Skeletal muscle tissue (tissue), 4 donors: ENCODE data around the gene STIM1. TPM values are rescaled to one million over a fixed set of nuclear protein-coding genes. Genes with fewer than 3 reads are reported as not detected.

ENCODE experiments used
- H3K27ac ChIP-seq: one replicate; pipeline ENCODE4 v1.7.0; 2013; ENCODE audit warnings: mild to moderate bottlenecking, low read depth, low read length, inconsistent platforms
- H3K27me3 ChIP-seq, 3 donors: one replicate each; pipeline ENCODE4 v1.7.0; 2013; ENCODE audit warnings: low read length in 3 of 3; ENCODE audit not compliant: control insufficient read depth in 3 of 3, insufficient read depth in 3 of 3
- H3K36me3 ChIP-seq, 3 donors: one replicate each; pipeline ENCODE4 v1.7.0; 2013; ENCODE audit warnings: low read length in 3 of 3; ENCODE audit not compliant: control insufficient read depth in 3 of 3, insufficient read depth in 3 of 3
- H3K4me1 ChIP-seq, 3 donors: one replicate each; pipeline ENCODE4 v1.7.0; 2013; ENCODE audit warnings: low read length in 3 of 3, mild to moderate bottlenecking in 3 of 3; ENCODE audit not compliant: control insufficient read depth in 3 of 3, insufficient read depth in 3 of 3
- H3K4me3 ChIP-seq, 3 donors: one replicate each; pipeline ENCODE4 v1.7.0; 2013; ENCODE audit warnings: low read length in 3 of 3
- H3K9ac ChIP-seq, 3 donors: one replicate each; pipeline ENCODE4 v1.7.0; 2013; ENCODE audit warnings: low read length in 3 of 3, mild to moderate bottlenecking in 3 of 3, moderate library complexity in 2 of 3, low read depth in 1 of 3
- H3K9me3 ChIP-seq, 3 donors: one replicate each; pipeline ENCODE4 v1.7.0; 2013; ENCODE audit warnings: low read length in 3 of 3; ENCODE audit not compliant: control insufficient read depth in 3 of 3
- total RNA-seq: library from RNA; depleted of rRNA; stranded (reverse); fragments of >200 nt; gene quantifications from one replicate; pipeline ENCODE4 v1.2.3, GENCODE V29; 2014
- donor health status: Osteomylitis.

The STIM1 gene
- total RNA-seq, 1 donor from 2014 or later, result 54.8 TPM

GRCh38 chr11:4093519-4094347 is 238.3 kb downstream of the STIM1 start:
- Histone ChIP-seq H3K9ac (peak overlapping the region; percentile 92 to 94 (median 93)), H3K4me1 (peaks cover 8 to 18% (median 12%) of the 10 kb centered on the region in 3 donors), H3K36me3 (peaks cover 17 to 31% (median 22%) of the 10 kb centered on the region in 3 donors), H3K4me3 (peak overlapping the region; percentile 90 to 94 (median 92)), H3K27ac (peak overlapping the region; percentile 91), H3K9me3 (no peaks in the 10 kb centered on the region), H3K27me3 (no peaks in the 10 kb centered on the region)

- H3K36me3 ChIP-seq, result peaks cover 17 to 25% (median 21%) of the 10 kb centered on the region in 3 donors
- H3K27ac ChIP-seq, result peak within 1 kb of the TSS; percentile 91
- no peaks in the 10 kb centered on the region for H3K9me3 ChIP-seq
- peak within 1 kb of the TSS; percentile 92 to 94 (median 93) for H3K9ac ChIP-seq
- H3K27me3 ChIP-seq, result no peaks in the 10 kb centered on the region
- H3K4me3 ChIP-seq, result peak within 1 kb of the TSS; percentile 90 to 94 (median 92)
- peaks cover 8 to 20% (median 12%) of the 10 kb centered on the region in 3 donors for H3K4me1 ChIP-seq
These were observed 239.2 kb downstream of the STIM1 start, which contains the start of gene RRM1 for GRCh38 chr11:4094348-4095291. Gene RRM1 (plus strand): TSS chr11:4094799. CDS start chr11:4095013, 214 bp downstream.

- H3K27ac ChIP-seq, result peak overlapping the region; percentile 91
- H3K4me1 ChIP-seq, result peaks cover 8 to 20% (median 12%) of the 10 kb centered on the region in 3 donors
- H3K9me3 ChIP-seq, result no peaks in the 10 kb centered on the region
- peak overlapping the region; percentile 92 to 94 (median 93) for H3K9ac ChIP-seq
- no peaks in the 10 kb centered on the region for H3K27me3 ChIP-seq
- peaks cover 12 to 17% (median 15%) of the 10 kb centered on the region in 3 donors for H3K36me3 ChIP-seq
- peak overlapping the region; percentile 90 to 94 (median 92) for H3K4me3 ChIP-seq
These were observed 240.2 kb downstream of the STIM1 start for GRCh38 chr11:4095509-4096230.

GRCh38 chr11:4098026-4098621 is 242.7 kb downstream of the STIM1 start:
- Histone ChIP-seq H3K27me3 (no peaks in the 10 kb centered on the region), H3K4me3 (no peak overlapping the region), H3K9me3 (no peaks in the 10 kb centered on the region), H3K9ac (no peak overlapping the region), H3K36me3 (peaks cover 0 to 2% (median 1%) of the 10 kb centered on the region in 3 donors), H3K4me1 (peaks cover 8 to 20% (median 12%) of the 10 kb centered on the region in 3 donors), H3K27ac (no peak overlapping the region)

- peaks cover 0 to 10% (median 6%) of the 10 kb centered on the region in 3 donors for H3K4me1 ChIP-seq
- H3K27me3 ChIP-seq, result no peaks in the 10 kb centered on the region
- no peak overlapping the region for H3K4me3 ChIP-seq
- peaks cover 5 to 12% (median 10%) of the 10 kb centered on the region in 3 donors for H3K36me3 ChIP-seq
- H3K9me3 ChIP-seq, result no peaks in the 10 kb centered on the region
- no peak overlapping the region for H3K9ac ChIP-seq
- no peak overlapping the region for H3K27ac ChIP-seq
These were observed 247.2 kb downstream of the STIM1 start for GRCh38 chr11:4102711-4103110.

GRCh38 chr11:4103269-4103668 is 247.8 kb downstream of the STIM1 start:
- Histone ChIP-seq H3K9me3 (no peaks in the 10 kb centered on the region), H3K36me3 (peaks cover 5 to 13% (median 12%) of the 10 kb centered on the region in 3 donors)

DNA sequence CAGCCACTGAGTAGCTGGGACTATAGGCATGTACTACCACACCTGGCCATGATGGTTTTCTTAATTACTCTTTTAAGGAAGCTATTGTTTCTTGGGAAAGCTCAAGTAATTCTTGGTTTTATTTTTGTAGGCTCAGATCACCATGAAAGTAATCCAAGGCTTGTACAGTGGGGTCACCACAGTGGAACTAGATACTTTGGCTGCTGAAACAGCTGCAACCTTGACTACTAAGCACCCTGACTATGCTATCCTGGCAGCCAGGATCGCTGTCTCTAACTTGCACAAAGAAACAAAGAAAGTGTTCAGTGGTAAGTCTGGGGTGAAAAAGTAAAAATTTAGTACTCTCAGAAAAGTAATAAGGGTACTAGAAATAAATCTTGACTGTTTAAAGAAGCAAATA is 250.5 kb downstream of the STIM1 start:
- H3K9me3 ChIP-seq, result no peaks in the 10 kb centered on the region
- H3K4me1 ChIP-seq, result peaks cover 0 to 6% (median 5%) of the 10 kb centered on the region in 3 donors
- peaks cover 7 to 18% (median 18%) of the 10 kb centered on the region in 3 donors for H3K36me3 ChIP-seq
- H3K4me3 ChIP-seq, result no peak overlapping the region
- H3K27ac ChIP-seq, result no peak overlapping the region
- H3K9ac ChIP-seq, result no peak overlapping the region
- no peaks in the 10 kb centered on the region for H3K27me3 ChIP-seq

More at GRCh38 chr11:4103269-4103668, 247.8 kb downstream of the STIM1 start:
- Histone ChIP-seq H3K4me1 (peaks cover 0 to 10% (median 6%) of the 10 kb centered on the region in 3 donors), H3K9ac (no peak overlapping the region), H3K4me3 (no peak overlapping the region), H3K27me3 (no peaks in the 10 kb centered on the region), H3K27ac (no peak overlapping the region)

GRCh38 chr11:4111834-4112233 is 256.4 kb downstream of the STIM1 start:
- Histone ChIP-seq H3K27ac (no peak overlapping the region), H3K9ac (no peak overlapping the region), H3K27me3 (no peaks in the 10 kb centered on the region), H3K36me3 (peaks cover 16 to 48% (median 30%) of the 10 kb centered on the region in 3 donors), H3K4me1 (no peaks in the 10 kb centered on the region), H3K4me3 (no peak overlapping the region), H3K9me3 (no peaks in the 10 kb centered on the region)

DNA sequence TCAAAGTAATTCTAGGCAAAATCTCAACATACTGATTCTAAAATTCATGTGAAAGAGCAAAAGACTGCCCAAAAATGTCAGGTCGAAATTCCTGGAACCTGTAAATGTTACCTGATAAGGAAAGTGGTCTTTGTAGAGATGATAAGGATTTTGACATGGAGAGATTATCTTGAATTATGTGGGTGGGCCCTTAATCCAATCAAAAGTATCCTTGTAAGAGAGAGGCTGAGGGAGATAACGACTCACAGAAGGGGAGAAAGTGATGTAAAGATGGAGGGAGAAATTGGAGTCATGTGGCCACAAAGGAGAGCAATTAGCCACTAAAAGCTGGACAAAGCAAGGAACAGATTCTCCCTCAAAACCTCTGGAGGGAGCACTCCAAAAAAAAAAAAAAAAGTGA is 259.7 kb downstream of the STIM1 start:
- no peaks in the 10 kb centered on the region for H3K4me1 ChIP-seq
- H3K4me3 ChIP-seq, result no peak overlapping the region
- H3K36me3 ChIP-seq, result peaks cover 16 to 39% (median 27%) of the 10 kb centered on the region in 3 donors
- no peaks in the 10 kb centered on the region for H3K9me3 ChIP-seq
- H3K27me3 ChIP-seq, result no peaks in the 10 kb centered on the region
- H3K27ac ChIP-seq, result no peak overlapping the region
- no peak overlapping the region for H3K9ac ChIP-seq
